ENCODE results near the gene COL4A6. TPM values are rescaled to one million over a fixed set of nuclear protein-coding genes. Genes with fewer than 3 reads are reported as not detected.

Gene COL4A6
- total and polyA plus RNA-seq, 2 of the 8 experiments (the other 6 are each of a cell fraction or from before 2014, with no cell fraction given) = 5.9 to 11.8 TPM

DNA sequence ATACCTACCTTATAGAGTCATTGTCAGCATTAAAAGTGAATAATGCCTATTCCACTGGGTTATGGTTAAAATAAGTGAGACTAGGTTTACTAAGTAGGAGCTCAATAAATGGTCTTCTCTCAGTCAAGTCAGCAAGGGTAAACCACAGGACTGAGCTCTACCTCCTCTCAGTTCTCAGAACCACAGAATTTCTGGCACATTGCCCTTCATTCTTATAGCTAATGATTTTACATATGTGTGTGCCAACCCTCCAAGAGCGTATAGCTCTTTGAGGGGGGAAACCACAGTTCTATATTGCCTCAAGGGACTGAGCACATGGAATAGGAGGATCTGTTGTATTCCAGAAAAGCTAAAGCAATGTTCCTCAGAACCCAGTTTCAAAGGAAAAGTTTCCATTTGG is 221.8 kb downstream of the COL4A6 start:
- Histone ChIP-seq H4K8ac (ENCODE audit: extremely low read depth, insufficient read depth, low read length) (no peak overlapping the region), H3K27ac (ENCODE audit: low read depth, low read length) (no peak overlapping the region), H4K91ac (replicated peaks; ENCODE audit: insufficient read length, low read length) (no peak overlapping the region), H3K9ac (replicated peaks in 1 of 4; ENCODE audit: extremely low read depth in 1 of 4, low read depth in 3 of 4, low read length in 3 of 4) (no peak overlapping the region), H3K56ac (replicated peaks; ENCODE audit: insufficient read length, low read depth, low read length) (no peak overlapping the region), H3K4me1 (replicated peaks in 1 of 4; ENCODE audit: control insufficient read depth in 3 of 4, insufficient read depth in 4 of 4, low read length in 3 of 4) (no peaks in the 10 kb centered on the region), H3K4ac (replicated peaks; ENCODE audit: insufficient read length, low read depth, low read length) (no peak overlapping the region), H4K20me1 (replicated peaks in 1 of 2; ENCODE audit: control insufficient read depth in 1 of 2, insufficient read depth in 2 of 2, low read length in 2 of 2) (no peaks in the 10 kb centered on the region), H3K4me3 (ENCODE audit: extremely low read depth in 1 of 4, insufficient read depth in 2 of 4, low read depth in 3 of 4, low read length in 4 of 4) (no peak overlapping the region), H3K36me3 (ENCODE audit: control insufficient read depth in 2 of 4, insufficient read depth in 4 of 4, low read length in 3 of 4) (no peaks in the 10 kb centered on the region), H3K79me2 (ENCODE audit: control insufficient read depth in 1 of 2, insufficient read depth in 2 of 2, low read length in 2 of 2) (no peaks in the 10 kb centered on the region), H3K18ac (ENCODE audit: extremely low read depth, low read length) (no peak overlapping the region), H3K23ac (ENCODE audit: insufficient read length) (no peak overlapping the region), H2AK5ac (ENCODE audit: low read depth, low read length) (no peak overlapping the region), H3K79me1 (ENCODE audit: low read depth, low read length) (no peaks in the 10 kb centered on the region), H2BK5ac (ENCODE audit: low read depth, low read length) (no peak overlapping the region), H3K14ac (ENCODE audit: insufficient read length) (no peak overlapping the region), H3K27me3 (replicated peaks in 1 of 4; ENCODE audit: control insufficient read depth in 3 of 4, extremely low read depth in 1 of 4, insufficient read depth in 3 of 4, low read length in 3 of 4) (no peaks in the 10 kb centered on the region), H3K9me3 (ENCODE audit: insufficient read depth in 2 of 2, low read depth in 1 of 2, low read length in 1 of 2) (no peaks in the 10 kb centered on the region), H3K23me2 (ENCODE audit: low read depth, low read length) (no peaks in the 10 kb centered on the region), H3K4me2 (ENCODE audit: insufficient read depth in 1 of 2, low read depth in 2 of 2, low read length in 2 of 2) (no peak overlapping the region), H2BK120ac (replicated peaks; ENCODE audit: low read depth, low read length) (no peak overlapping the region), H2BK15ac (ENCODE audit: low read length) (no peak overlapping the region), H2BK20ac (ENCODE audit: low read length) (no peak overlapping the region), H4K5ac (ENCODE audit: insufficient read length, low read depth, low read length) (no peak overlapping the region), H2BK12ac (ENCODE audit: low read depth, low read length) (no peak overlapping the region), H2AFZ (ENCODE audit: low read length) (no peak overlapping the region)
- 91% methylated on average over 1 of the region's 1 CpG; no CpG with 5 or more reads in 1 of the 2 experiments for WGBS, 2 experiments (ENCODE audit: extremely low coverage in 1 of 2, insufficient coverage in 1 of 2, insufficient read length in 1 of 2, insufficient replicate concordance in 2 of 2, low coverage in 1 of 2, low lambda C conversion rate in 2 of 2, missing lambda C conversion rate in 1 of 2)
- CTCF ChIA-PET (ENCODE audit: partially characterized antibody) = interaction anchor here (1.1 to 3.2 kb wide), 4 partner anchors 8 to 320 kb away, joined by 3 to 12 read pairs (median 6); no protein-coding TSS in a partner anchor
- POLR2A ChIA-PET (ENCODE audit: partially characterized antibody) = no interaction called here
- no peak for DNase-seq (ENCODE audit: low read depth in 1 of 2, low spot score in 2 of 2)
- no peak for FAIRE-seq
- TF ChIP-seq POU5F1 (IDR thresholded peaks at IDR 0.05; ENCODE audit: low read depth, low read length) (no peak), CHD1 (IDR thresholded peaks at IDR 0.05; ENCODE audit: low read depth, low read length) (no peak), RFX5 (IDR thresholded peaks at IDR 0.05; ENCODE audit: borderline replicate concordance, low read depth, low read length) (no peak), BACH1 (IDR thresholded peaks at IDR 0.05; ENCODE audit: low read length) (no peak), ATF3 (IDR thresholded peaks at IDR 0.05; ENCODE audit: insufficient read depth, low read depth, low read length) (no peak), EP300 (IDR thresholded peaks at IDR 0.05; ENCODE audit: borderline replicate concordance in 1 of 2, low read depth in 2 of 2, low read length in 2 of 2) (no peak), SRF (IDR thresholded peaks at IDR 0.05; ENCODE audit: low read depth, low read length) (no peak), TEAD4 (IDR thresholded peaks at IDR 0.05; ENCODE audit: low read depth, low read length) (no peak), GTF2F1 (IDR thresholded peaks at IDR 0.05; ENCODE audit: borderline replicate concordance, low read depth, low read length) (no peak), CHD2 (IDR thresholded peaks at IDR 0.05; ENCODE audit: low read length) (no peak), CBX8 (IDR thresholded peaks at IDR 0.05; ENCODE audit: borderline replicate concordance, low read depth, low read length) (no peak)
- TF ChIP-seq, protein P1, sequence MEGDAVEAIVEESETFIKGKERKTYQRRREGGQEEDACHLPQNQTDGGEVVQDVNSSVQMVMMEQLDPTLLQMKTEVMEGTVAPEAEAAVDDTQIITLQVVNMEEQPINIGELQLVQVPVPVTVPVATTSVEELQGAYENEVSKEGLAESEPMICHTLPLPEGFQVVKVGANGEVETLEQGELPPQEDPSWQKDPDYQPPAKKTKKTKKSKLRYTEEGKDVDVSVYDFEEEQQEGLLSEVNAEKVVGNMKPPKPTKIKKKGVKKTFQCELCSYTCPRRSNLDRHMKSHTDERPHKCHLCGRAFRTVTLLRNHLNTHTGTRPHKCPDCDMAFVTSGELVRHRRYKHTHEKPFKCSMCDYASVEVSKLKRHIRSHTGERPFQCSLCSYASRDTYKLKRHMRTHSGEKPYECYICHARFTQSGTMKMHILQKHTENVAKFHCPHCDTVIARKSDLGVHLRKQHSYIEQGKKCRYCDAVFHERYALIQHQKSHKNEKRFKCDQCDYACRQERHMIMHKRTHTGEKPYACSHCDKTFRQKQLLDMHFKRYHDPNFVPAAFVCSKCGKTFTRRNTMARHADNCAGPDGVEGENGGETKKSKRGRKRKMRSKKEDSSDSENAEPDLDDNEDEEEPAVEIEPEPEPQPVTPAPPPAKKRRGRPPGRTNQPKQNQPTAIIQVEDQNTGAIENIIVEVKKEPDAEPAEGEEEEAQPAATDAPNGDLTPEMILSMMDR (IDR thresholded peaks at IDR 0.05; ENCODE audit: control extremely low read depth in 1 of 3, insufficient read depth in 1 of 3, low read depth in 1 of 3, low read length in 3 of 3) = no peak

Data from H1 (cell line).